ENCODE results near the gene NUDT2.

Gene NUDT2

DNA sequence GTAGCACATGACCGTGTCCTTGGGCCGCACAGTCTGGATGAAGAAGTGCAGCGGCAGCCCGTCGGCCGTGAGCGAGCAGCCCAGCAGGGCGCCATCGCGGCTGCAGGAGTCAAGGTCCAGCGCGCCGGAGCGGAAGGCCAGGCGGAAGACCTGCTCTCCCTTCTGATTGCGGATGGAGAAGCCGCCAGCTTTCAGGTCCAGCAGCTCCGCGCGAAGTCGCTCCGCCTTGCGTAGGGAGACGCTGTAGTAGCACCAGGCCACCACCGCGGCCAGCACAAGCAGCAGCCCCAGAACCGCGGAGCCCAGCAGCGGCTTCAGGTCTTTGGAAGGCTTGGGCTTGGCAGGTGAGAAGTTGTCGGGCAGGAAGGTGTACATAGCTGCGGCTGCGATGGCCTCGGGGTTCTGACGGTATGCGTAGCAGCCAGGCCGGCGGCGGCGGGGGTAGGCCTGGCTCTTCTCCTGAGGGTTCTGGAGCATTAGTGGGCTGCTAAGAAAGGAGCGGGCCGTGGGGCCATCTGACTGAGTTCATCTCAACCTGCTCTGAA is 43.2 kb downstream of the NUDT2 start (continued):
- TF ChIP-seq, protein P1, sequence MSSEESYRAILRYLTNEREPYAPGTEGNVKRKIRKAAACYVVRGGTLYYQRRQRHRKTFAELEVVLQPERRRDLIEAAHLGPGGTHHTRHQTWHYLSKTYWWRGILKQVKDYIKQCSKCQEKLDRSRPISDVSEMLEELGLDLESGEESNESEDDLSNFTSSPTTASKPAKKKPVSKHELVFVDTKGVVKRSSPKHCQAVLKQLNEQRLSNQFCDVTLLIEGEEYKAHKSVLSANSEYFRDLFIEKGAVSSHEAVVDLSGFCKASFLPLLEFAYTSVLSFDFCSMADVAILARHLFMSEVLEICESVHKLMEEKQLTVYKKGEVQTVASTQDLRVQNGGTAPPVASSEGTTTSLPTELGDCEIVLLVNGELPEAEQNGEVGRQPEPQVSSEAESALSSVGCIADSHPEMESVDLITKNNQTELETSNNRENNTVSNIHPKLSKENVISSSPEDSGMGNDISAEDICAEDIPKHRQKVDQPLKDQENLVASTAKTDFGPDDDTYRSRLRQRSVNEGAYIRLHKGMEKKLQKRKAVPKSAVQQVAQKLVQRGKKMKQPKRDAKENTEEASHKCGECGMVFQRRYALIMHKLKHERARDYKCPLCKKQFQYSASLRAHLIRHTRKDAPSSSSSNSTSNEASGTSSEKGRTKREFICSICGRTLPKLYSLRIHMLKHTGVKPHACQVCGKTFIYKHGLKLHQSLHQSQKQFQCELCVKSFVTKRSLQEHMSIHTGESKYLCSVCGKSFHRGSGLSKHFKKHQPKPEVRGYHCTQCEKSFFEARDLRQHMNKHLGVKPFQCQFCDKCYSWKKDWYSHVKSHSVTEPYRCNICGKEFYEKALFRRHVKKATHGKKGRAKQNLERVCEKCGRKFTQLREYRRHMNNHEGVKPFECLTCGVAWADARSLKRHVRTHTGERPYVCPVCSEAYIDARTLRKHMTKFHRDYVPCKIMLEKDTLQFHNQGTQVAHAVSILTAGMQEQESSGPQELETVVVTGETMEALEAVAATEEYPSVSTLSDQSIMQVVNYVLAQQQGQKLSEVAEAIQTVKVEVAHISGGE (tag by site-specific recombination; conservative IDR thresholded peaks at IDR 0.05; ENCODE audit: low read depth), result no peak

DNA sequence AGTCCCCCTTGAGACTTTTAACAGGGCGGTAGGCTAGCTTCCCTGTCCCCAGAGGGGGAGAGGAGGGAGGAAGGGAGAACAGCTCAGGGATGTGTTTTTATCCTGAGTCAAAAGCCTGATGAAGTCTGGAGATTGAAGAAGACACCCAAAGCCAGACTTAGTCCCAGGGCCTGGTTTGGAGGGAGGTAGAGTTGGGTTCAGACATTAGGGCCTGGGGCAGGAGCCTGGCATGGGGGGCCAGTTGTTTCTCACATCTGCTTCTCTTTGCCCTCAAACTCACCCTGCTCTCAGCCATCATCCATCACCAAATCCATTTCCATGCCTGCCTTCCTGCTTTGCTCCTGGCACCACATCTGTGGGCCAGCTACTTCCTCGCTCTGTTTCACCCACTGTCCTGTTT is 44.4 kb downstream of the NUDT2 start:
- CTCF ChIA-PET, result interaction anchor here (0.7 to 10.7 kb wide), 6 partner anchors 9 to 300 kb away, joined by 4 to 172 read pairs (median 5); no protein-coding TSS in a partner anchor
- POLR2A ChIA-PET, result interaction anchor here (1.1 kb wide), 1 partner anchor 325 kb away, joined by 3 read pairs; the partner anchor contains the start of gene UBAP2
- TF ChIP-seq ZNF341 (tag by site-specific recombination; IDR thresholded peaks at IDR 0.05; ENCODE audit: low read depth), result 0 out of 2 replicates have a peak, but pooled peaks have one; percentile 26
- TF ChIP-seq FEZF1 (tag by site-specific recombination; IDR thresholded peaks at IDR 0.05), result no peak
- no peak for TF ChIP-seq ZNF776 (tag by site-specific recombination; IDR thresholded peaks at IDR 0.05; ENCODE audit: borderline replicate concordance)
- no peak for TF ChIP-seq ZNF274 (IDR thresholded peaks at IDR 0.05; ENCODE audit: low read length)
- no peak for TF ChIP-seq ZNF274 (tag by site-specific recombination; IDR thresholded peaks at IDR 0.05; ENCODE audit: borderline replicate concordance)
- TF ChIP-seq ZNF133 (tag by site-specific recombination; IDR thresholded peaks at IDR 0.05), result no peak

DNA sequence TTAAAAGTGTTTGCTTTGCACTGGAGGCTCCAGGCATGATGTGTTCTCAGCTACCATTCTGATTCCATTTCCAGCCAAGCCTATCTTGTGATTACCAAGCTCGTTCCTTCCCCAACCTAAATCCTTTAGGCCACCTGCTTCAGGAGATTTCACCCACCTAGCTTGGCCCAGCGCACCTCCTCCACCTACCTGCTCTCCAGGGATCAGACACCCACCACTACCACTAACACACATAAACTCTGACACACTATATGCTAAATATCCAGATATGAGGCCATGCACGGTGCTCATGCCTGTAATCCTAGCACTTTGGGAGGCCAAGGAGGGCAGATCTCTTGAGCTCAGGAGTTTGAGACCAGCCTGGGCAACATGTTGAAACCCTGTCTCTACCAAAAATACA is 45.0 kb downstream of the NUDT2 start:
- CTCF ChIA-PET, result interaction anchor here (0.8 to 10.7 kb wide), 4 partner anchors 10 to 229 kb away, joined by 3 to 172 read pairs (median 5); no protein-coding TSS in a partner anchor
- H3K27ac ChIP-seq (ENCODE audit: extremely low read depth, low read depth, low read length), result no peak overlapping the region
- H3K4me3 ChIP-seq (ENCODE audit: low read depth, low read length), result no peak overlapping the region
- TF ChIP-seq PRDM1 (tag by site-specific recombination; IDR thresholded peaks at IDR 0.05) (no peak), EGR2 (tag by site-specific recombination; IDR thresholded peaks at IDR 0.05; ENCODE audit: low read depth) (peak; percentile 59; the same call in 1 of the 2 replicates), ZNF391 (tag by site-specific recombination; IDR thresholded peaks at IDR 0.05; ENCODE audit: borderline replicate concordance, low read depth) (no peak), ZFHX2 (tag by site-specific recombination; conservative IDR thresholded peaks at IDR 0.05) (0 out of 2 replicates have a peak, but pooled peaks have one; percentile 19)
- POLR2A ChIA-PET, result interaction anchor here (1.0 to 1.1 kb wide), 2 partner anchors 9 to 325 kb away, joined by 3 read pairs; partner anchors contain the start of gene UBAP2
- no peaks in the 10 kb centered on the region; the same call in none of the 2 replicates for H3K4me1 ChIP-seq (ENCODE audit: control insufficient read depth, insufficient read depth, low read length)
- peaks cover 0 to 32% of the 10 kb centered on the region in 2 experiments; a peak in 1 of 3 replicates for H3K36me3 ChIP-seq (ENCODE audit: control insufficient read depth in 2 of 2, insufficient read depth in 1 of 2, low read length in 2 of 2)
- no peaks in the 10 kb centered on the region for H3K9me3 ChIP-seq (ENCODE audit: control insufficient read depth, insufficient read depth, low read depth, low read length)

More for the DNA sequence above, 44.4 kb downstream of the NUDT2 start:
- Histone ChIP-seq H3K4me1 (ENCODE audit: control insufficient read depth, insufficient read depth, low read length) (no peaks in the 10 kb centered on the region; the same call in none of the 2 replicates), H3K4me3 (ENCODE audit: low read depth, low read length) (no peak overlapping the region), H3K27ac (ENCODE audit: extremely low read depth, low read depth, low read length) (no peak overlapping the region), H3K9me3 (ENCODE audit: control insufficient read depth, insufficient read depth, low read depth, low read length) (no peaks in the 10 kb centered on the region), H3K36me3 (ENCODE audit: control insufficient read depth in 2 of 2, insufficient read depth in 1 of 2, low read length in 2 of 2) (peaks cover 0 to 36% of the 10 kb centered on the region in 2 experiments; a peak in 1 of 3 replicates)

DNA sequence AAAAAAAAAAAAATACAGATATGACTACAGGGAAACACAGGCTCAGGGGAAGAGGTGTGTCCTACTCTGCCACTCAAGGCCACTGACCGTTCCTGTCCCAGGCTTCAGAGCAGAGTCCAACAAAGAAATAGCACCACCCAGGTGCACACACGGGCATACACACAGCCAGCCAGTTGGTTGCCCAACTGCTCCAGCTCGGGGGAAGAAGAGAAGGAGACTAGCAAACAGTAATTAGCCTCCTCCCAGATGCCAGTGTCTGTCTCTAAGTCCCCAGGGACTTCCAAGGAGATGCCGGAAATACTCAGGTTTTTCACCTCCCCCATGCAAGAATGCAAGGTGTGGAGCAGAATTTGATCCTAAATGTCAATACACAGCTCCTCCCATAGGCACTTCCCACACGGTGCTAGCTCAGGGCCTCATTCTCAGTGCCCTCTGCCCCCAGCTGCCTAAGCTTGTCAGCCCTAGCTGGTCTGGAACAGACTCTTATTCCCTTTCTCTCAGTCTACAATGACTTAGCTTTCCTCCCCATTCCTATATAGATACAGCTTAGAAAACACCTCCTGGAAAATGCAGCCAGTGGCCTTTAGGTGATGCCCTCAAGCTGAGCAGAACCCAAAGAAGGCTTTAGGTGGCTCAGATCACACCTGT is 45.7 kb downstream of the NUDT2 start:
- no peaks in the 10 kb centered on the region; the same call in none of the 2 replicates for H3K4me1 ChIP-seq (ENCODE audit: control insufficient read depth, insufficient read depth, low read length)
- CTCF ChIA-PET, result interaction anchor here (0.6 to 10.7 kb wide), 8 partner anchors 11 to 555 kb away, joined by 3 to 172 read pairs (median 3); no protein-coding TSS in a partner anchor
- H3K36me3 ChIP-seq (ENCODE audit: control insufficient read depth in 2 of 2, insufficient read depth in 1 of 2, low read length in 2 of 2), result peaks cover 0 to 26% of the 10 kb centered on the region in 2 experiments; a peak in 1 of 3 replicates
- no peak overlapping the region for H3K4me3 ChIP-seq (ENCODE audit: low read depth, low read length)
- POLR2A ChIA-PET, result interaction anchor here (0.8 to 1.1 kb wide), 3 partner anchors 10 to 326 kb away, joined by 3 read pairs; partner anchors contain the start of gene UBAP2
- H3K9me3 ChIP-seq (ENCODE audit: control insufficient read depth, insufficient read depth, low read depth, low read length), result no peaks in the 10 kb centered on the region
- no peak overlapping the region for H3K27ac ChIP-seq (ENCODE audit: extremely low read depth, low read depth, low read length)
- TF ChIP-seq ZNF600 (tag by site-specific recombination; IDR thresholded peaks at IDR 0.05) (peak; percentile 59), HOXA7 (CRISPR knock-in tag; IDR thresholded peaks at IDR 0.05; ENCODE audit: borderline replicate concordance) (no peak), ZNF677 (tag by site-specific recombination; IDR thresholded peaks at IDR 0.05) (no peak), ZNF654 (tag by site-specific recombination; IDR thresholded peaks at IDR 0.05; ENCODE audit: low read depth) (no peak), ZNF354C (tag by site-specific recombination; IDR thresholded peaks at IDR 0.05; ENCODE audit: borderline replicate concordance, low read depth) (no peak), HOXD13 (CRISPR knock-in tag; IDR thresholded peaks at IDR 0.05; ENCODE audit: borderline replicate concordance) (no peak), ZNF561 (tag by site-specific recombination; IDR thresholded peaks at IDR 0.05; ENCODE audit: borderline replicate concordance) (no peak), ZNF785 (tag by site-specific recombination; IDR thresholded peaks at IDR 0.05) (no peak), ZNF23 (tag by site-specific recombination; IDR thresholded peaks at IDR 0.05; ENCODE audit: borderline replicate concordance) (no peak), ZNF114 (tag by site-specific recombination; IDR thresholded peaks at IDR 0.05) (no peak)
- TF ChIP-seq, protein P2, sequence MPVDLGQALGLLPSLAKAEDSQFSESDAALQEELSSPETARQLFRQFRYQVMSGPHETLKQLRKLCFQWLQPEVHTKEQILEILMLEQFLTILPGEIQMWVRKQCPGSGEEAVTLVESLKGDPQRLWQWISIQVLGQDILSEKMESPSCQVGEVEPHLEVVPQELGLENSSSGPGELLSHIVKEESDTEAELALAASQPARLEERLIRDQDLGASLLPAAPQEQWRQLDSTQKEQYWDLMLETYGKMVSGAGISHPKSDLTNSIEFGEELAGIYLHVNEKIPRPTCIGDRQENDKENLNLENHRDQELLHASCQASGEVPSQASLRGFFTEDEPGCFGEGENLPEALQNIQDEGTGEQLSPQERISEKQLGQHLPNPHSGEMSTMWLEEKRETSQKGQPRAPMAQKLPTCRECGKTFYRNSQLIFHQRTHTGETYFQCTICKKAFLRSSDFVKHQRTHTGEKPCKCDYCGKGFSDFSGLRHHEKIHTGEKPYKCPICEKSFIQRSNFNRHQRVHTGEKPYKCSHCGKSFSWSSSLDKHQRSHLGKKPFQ (tag by site-specific recombination; IDR thresholded peaks at IDR 0.05), result no peak

Data from HEK293 (cell line).